GM18868 (cell line): ENCODE measurements around the gene CNN2.

Experiments used
- ATAC-seq: cut with Tn5 transposase; IDR thresholded peaks from one replicate; pipeline ENCODE4 v1.9.1; 2021; ENCODE audit warnings: mild to moderate bottlenecking, moderate library complexity; ENCODE audit not compliant: unreplicated experiment

The CNN2 gene

GRCh38 chr19:1064661-1065605 lies 38.5 kb downstream of the CNN2 start:
- no peak for ATAC-seq

DNA sequence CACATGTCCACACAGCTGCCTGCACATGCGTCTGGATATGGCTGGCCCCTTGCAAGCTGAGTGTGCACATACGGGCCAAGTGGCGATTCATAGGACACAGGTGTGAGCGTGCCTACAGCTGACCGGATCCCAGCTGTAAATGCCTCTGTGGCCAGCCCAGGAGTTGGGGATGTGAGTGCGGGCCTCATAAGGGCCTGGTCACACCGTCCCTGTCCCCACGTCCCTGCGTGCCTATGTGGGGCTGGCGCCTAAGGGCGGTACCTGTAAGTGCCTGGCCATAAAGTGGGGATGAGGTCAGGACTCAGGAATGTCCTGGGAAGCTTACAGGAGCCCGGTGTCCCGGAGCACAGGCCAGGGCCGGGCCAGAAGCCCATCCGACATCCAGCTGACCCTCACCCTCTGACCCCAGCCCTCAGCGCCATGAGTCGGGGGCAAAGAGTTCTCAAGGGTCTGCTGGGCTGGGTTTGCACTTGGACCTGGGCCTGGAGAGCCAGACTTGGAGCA lies 39.2 kb downstream of the CNN2 start:
- no peak for ATAC-seq

GRCh38 chr19:1066251-1066747 lies 39.9 kb downstream of the CNN2 start:
- ATAC-seq = no peak

DNA sequence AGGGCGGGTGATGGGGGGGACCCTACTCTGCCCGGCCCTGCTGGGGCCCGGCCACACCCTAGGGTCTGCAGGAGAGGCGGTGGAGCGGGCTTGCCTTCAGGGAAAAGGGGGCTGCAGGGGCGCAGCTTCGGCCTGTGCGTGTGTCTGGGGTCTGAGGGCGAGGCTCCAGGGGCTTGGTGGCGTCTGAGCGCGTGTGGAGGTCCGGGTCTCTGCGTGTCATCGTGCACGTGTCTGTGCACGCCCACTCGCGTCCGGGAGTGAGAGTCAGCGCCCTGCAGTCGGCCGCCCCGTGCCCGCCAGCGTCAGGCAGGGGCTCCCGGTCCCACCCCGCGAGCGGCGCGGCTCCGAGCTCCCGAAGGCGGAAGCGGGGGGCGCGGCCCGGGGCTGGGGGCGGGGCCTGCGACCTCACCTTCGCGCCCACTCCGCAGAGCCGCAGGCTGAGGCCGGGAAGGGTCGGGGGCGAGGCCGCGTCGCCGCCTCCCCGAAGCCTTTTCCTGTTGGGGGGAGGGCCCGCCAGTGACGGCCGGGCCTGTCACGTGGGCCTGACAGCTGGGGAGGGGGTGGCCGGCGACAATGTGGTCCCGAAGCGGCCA lies 40.4 kb downstream of the CNN2 start, which contains the start of gene ARHGAP45:
TSS of gene ARHGAP45 (plus strand) at position 420 of the 593 bp plus-strand sequence. CDS start 239 bp downstream, outside the sequence.
- peak; percentile 55 for ATAC-seq

- ATAC-seq = peak; percentile 14
These were observed 41.0 kb downstream of the CNN2 start for GRCh38 chr19:1067341-1067957.

GRCh38 chr19:1068009-1069001 lies 41.9 kb downstream of the CNN2 start:
- no peak for ATAC-seq

DNA sequence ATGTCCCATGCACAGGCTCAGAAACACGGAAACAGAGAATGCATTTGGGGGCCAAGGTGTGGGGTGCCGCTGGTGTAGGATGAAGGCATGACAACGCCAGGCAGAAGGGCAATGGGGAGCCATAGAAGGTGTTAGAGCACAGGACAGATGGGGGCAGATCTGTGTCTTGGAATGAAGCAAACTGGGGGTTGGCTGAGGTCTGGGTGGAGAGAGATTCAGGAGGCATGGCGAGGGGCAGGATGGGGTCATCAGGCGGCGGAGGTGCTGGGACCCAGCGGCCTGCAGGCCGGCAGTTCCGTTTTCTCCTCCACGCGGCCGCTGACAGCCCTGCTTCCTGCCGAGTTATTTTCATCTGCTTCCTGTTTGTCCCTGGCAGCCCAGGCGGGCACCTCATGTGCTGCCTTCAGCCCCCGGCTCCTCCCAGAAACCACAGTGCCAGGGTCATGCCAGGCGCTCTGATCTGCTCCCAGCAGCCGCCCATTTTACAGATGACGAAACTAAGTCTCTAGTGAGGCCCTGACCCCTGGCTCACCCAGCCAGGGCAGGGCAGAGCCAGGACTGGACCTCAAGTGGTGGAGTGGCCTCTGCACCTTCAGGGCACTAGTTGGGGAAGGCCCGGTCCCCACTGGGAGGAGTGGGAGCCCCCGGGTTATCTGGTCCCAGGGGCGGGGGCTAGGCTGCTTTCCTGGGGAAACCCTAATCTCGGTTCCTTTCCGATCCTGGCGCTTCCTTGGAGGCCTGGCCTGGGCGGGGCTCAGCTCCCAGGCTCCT lies 42.8 kb downstream of the CNN2 start:
- ATAC-seq = no peak

- no peak for ATAC-seq
These were observed 44.1 kb downstream of the CNN2 start for GRCh38 chr19:1070576-1070930.

GRCh38 chr19:1070931-1071791 lies 44.8 kb downstream of the CNN2 start:
- no peak for ATAC-seq

DNA sequence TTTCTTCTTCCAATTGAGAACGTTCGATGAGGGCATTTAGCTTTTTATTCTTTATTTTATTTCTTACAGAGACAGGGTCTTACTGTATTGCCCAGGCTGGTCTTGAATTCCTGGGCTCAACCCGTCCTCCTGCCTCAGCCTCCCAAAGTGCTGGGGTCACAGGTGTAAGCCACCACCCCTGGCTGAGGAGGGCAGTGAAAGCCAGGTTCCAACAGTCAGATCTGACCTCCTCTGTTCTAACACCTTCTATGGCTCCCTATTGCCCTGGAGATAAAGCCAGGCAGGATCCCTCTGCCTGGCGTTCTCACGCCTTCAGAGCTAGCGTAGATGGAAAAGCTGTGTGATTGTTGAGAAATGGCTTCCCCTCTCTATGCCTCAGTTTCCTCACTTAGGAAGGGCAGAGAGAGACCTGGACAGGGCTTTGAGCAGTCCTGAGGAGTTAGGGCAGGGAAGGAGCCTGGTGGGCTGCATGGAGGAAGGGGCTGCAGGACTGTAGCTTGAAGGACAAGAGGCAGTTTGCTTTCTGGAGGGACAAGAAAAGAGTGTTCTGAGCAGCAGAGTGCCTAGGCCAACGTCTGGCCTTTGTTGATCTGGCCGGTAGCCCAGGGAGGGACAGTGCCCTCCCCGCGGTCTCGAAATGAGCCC lies 46.1 kb downstream of the CNN2 start:
- no peak for ATAC-seq

GRCh38 chr19:1073063-1073955 lies 46.9 kb downstream of the CNN2 start:
- no peak for ATAC-seq

GRCh38 chr19:1073956-1074517 lies 47.6 kb downstream of the CNN2 start:
- ATAC-seq = no peak

GRCh38 chr19:1074544-1075283 lies 48.3 kb downstream of the CNN2 start:
- no peak for ATAC-seq

DNA sequence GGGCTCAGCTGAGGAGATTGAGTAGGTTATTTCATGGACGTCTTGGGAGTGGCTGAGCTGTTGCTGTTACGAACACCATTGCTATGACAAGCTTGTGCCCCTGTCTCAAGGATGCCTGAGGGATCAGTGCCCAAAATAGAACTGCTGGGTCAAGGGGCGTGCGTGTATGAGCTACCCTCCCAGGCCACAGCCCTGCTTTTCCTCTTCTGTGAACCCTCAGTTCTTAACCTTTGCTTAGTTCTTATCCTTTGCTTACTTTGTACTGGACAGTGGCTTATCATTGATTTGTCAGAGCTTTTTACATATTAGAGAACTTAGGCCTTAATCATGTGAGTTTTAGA lies 49.6 kb downstream of the CNN2 start:
- no peak for ATAC-seq

DNA sequence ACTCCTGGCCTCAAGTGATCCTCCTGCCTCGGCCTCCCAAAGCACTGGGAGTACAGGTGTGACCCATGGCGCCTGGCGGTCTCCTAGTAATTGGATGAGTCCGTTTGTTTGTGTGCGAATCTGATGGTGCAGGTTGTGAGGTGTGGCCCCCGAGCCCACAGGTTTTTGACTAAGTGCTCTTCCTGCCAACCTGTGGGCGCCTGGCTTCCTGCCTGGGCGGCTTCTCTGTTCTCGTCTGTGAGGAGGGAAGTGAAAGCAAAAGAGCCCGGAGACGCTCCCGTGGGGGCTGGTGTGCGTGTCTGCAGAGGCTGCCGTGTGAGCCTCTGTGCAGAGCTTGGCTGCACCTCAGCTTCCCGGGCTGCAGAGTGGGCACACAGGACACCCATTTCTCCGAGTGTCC lies 50.5 kb downstream of the CNN2 start:
- peak; percentile 69 for ATAC-seq

DNA sequence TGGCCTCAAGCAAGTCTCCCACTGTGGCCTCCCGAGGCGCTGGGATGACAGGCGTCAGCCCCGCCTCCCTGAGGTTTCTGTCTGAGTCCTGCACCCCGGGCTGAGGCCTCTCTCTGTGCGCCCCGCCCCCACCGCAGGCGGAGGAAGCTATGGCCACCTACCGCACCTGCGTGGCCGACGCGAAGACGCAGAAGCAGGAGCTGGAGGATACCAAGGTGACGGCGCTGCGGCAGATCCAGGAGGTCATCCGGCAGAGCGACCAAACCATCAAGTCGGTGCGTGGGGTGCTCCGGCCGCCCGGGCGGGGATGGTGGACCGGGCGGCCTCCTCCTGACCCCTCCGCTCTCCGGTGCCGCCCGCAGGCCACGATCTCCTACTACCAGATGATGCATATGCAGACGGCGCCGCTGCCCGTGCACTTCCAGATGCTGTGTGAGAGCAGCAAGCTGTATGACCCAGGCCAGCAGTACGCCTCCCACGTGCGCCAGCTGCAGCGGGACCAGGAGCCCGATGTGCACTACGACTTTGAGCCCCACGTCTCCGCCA lies 53.2 kb downstream of the CNN2 start:
- no peak for ATAC-seq
